Skeletal muscle satellite cell (primary cell): ENCODE measurements around the gene ADAM10.
A peak's percentile ranks its signal among the peaks of the same experiment; 100 is the strongest.

Experiments
- H3K27me3 ChIP-seq: 2 replicates; pipeline ENCODE4 v1.7.0; 2013; ENCODE audit warnings: low read length; ENCODE audit not compliant: control insufficient read depth, insufficient read depth
- H3K36me3 ChIP-seq: 2 replicates; pipeline ENCODE4 v1.7.0; 2013; ENCODE audit warnings: mild to moderate bottlenecking, control low read depth, low read length; ENCODE audit not compliant: insufficient read depth
- H3K4me1 ChIP-seq: 2 replicates; pipeline ENCODE4 v1.7.0; 2013; ENCODE audit warnings: low read length; ENCODE audit not compliant: control insufficient read depth, insufficient read depth
- H3K4me2 ChIP-seq: 2 replicates; pipeline ENCODE4 v1.7.0; 2013; ENCODE audit warnings: mild to moderate bottlenecking, low read length
- H3K4me3 ChIP-seq: 2 replicates; pipeline ENCODE4 v1.7.0; 2013; ENCODE audit warnings: low read length
- H3K9ac ChIP-seq: 2 replicates; pipeline ENCODE4 v1.7.0; 2013; ENCODE audit warnings: mild to moderate bottlenecking, low read depth, low read length, moderate library complexity
- H3K9me3 ChIP-seq: replicated peaks from 2 replicates; pipeline ENCODE4 v1.7.0; 2013; ENCODE audit warnings: mild to moderate bottlenecking, control low read depth, low read length

Gene ADAM10

GRCh38 chr15:58705105-58705504, 44.4 kb downstream of the ADAM10 start:
- H3K36me3 ChIP-seq = no peaks in the 10 kb centered on the region
- peaks cover 15% of the 10 kb centered on the region for H3K4me1 ChIP-seq

GRCh38 chr15:58704155-58704865, 45.2 kb downstream of the ADAM10 start:
- H3K9me3 ChIP-seq = no peaks in the 10 kb centered on the region
- H3K36me3 ChIP-seq = no peaks in the 10 kb centered on the region
- H3K4me1 ChIP-seq = peaks cover 15% of the 10 kb centered on the region
- no peaks in the 10 kb centered on the region for H3K27me3 ChIP-seq
- no peak overlapping the region for H3K9ac ChIP-seq
- H3K4me3 ChIP-seq = no peak overlapping the region
- peak overlapping the region; percentile 22 for H3K4me2 ChIP-seq

More at GRCh38 chr15:58705105-58705504, 44.4 kb downstream of the ADAM10 start:
- H3K4me2 ChIP-seq = peak overlapping the region; percentile 22
- H3K4me3 ChIP-seq = no peak overlapping the region
- no peak overlapping the region for H3K9ac ChIP-seq
- no peaks in the 10 kb centered on the region for H3K27me3 ChIP-seq
- no peaks in the 10 kb centered on the region for H3K9me3 ChIP-seq

GRCh38 chr15:58703610-58704009, 45.9 kb downstream of the ADAM10 start:
- no peaks in the 10 kb centered on the region for H3K36me3 ChIP-seq
- no peak overlapping the region for H3K9ac ChIP-seq
- H3K9me3 ChIP-seq = peaks cover 3% of the 10 kb centered on the region
- H3K27me3 ChIP-seq = no peaks in the 10 kb centered on the region
- H3K4me2 ChIP-seq = no peak overlapping the region
- peaks cover 15% of the 10 kb centered on the region for H3K4me1 ChIP-seq
- H3K4me3 ChIP-seq = no peak overlapping the region

- Histone ChIP-seq H3K9ac (no peak overlapping the region), H3K9me3 (peaks cover 4% of the 10 kb centered on the region), H3K4me2 (no peak overlapping the region), H3K36me3 (no peaks in the 10 kb centered on the region), H3K4me1 (peaks cover 15% of the 10 kb centered on the region), H3K4me3 (no peak overlapping the region), H3K27me3 (no peaks in the 10 kb centered on the region)
These were observed 47.3 kb downstream of the ADAM10 start for GRCh38 chr15:58702233-58702632.

- no peak overlapping the region for H3K9ac ChIP-seq
- no peaks in the 10 kb centered on the region for H3K36me3 ChIP-seq
- H3K4me1 ChIP-seq = peaks cover 15% of the 10 kb centered on the region
- H3K27me3 ChIP-seq = no peaks in the 10 kb centered on the region
- peaks cover 4% of the 10 kb centered on the region for H3K9me3 ChIP-seq
- no peak overlapping the region for H3K4me2 ChIP-seq
- H3K4me3 ChIP-seq = no peak overlapping the region
These were observed 48.1 kb downstream of the ADAM10 start for GRCh38 chr15:58701376-58701775.

GRCh38 chr15:58699769-58700168, 49.7 kb downstream of the ADAM10 start:
- Histone ChIP-seq H3K4me2 (no peak overlapping the region), H3K9me3 (peaks cover 4% of the 10 kb centered on the region), H3K27me3 (no peaks in the 10 kb centered on the region), H3K4me1 (peaks cover 7% of the 10 kb centered on the region), H3K4me3 (no peak overlapping the region), H3K36me3 (no peaks in the 10 kb centered on the region), H3K9ac (no peak overlapping the region)

- Histone ChIP-seq H3K4me1 (no peaks in the 10 kb centered on the region), H3K27me3 (no peaks in the 10 kb centered on the region), H3K36me3 (no peaks in the 10 kb centered on the region), H3K4me2 (no peak overlapping the region), H3K4me3 (no peak overlapping the region), H3K9ac (no peak overlapping the region), H3K9me3 (peaks cover 4% of the 10 kb centered on the region)
These were observed 50.4 kb downstream of the ADAM10 start for GRCh38 chr15:58698887-58699641.

GRCh38 chr15:58697220-58697619, 52.3 kb downstream of the ADAM10 start:
- Histone ChIP-seq H3K4me3 (no peak overlapping the region), H3K9me3 (peaks cover 4% of the 10 kb centered on the region), H3K9ac (no peak overlapping the region), H3K4me1 (no peaks in the 10 kb centered on the region), H3K4me2 (no peak overlapping the region), H3K27me3 (no peaks in the 10 kb centered on the region), H3K36me3 (peaks cover 4% of the 10 kb centered on the region)

GRCh38 chr15:58696738-58697137, 52.8 kb downstream of the ADAM10 start:
- Histone ChIP-seq H3K4me1 (no peaks in the 10 kb centered on the region), H3K4me2 (no peak overlapping the region), H3K27me3 (no peaks in the 10 kb centered on the region), H3K36me3 (peaks cover 7% of the 10 kb centered on the region), H3K9ac (no peak overlapping the region), H3K9me3 (peaks cover 4% of the 10 kb centered on the region), H3K4me3 (no peak overlapping the region)

- no peak overlapping the region for H3K4me2 ChIP-seq
- no peaks in the 10 kb centered on the region for H3K27me3 ChIP-seq
- H3K36me3 ChIP-seq = peaks cover 7% of the 10 kb centered on the region
- no peaks in the 10 kb centered on the region for H3K4me1 ChIP-seq
- peaks cover 4% of the 10 kb centered on the region for H3K9me3 ChIP-seq
- H3K4me3 ChIP-seq = no peak overlapping the region
- H3K9ac ChIP-seq = no peak overlapping the region
These were observed 54.7 kb downstream of the ADAM10 start for GRCh38 chr15:58694641-58695398.

- Histone ChIP-seq H3K36me3 (peaks cover 7% of the 10 kb centered on the region), H3K4me2 (no peak overlapping the region), H3K4me1 (no peaks in the 10 kb centered on the region), H3K4me3 (no peak overlapping the region), H3K27me3 (no peaks in the 10 kb centered on the region), H3K9ac (no peak overlapping the region), H3K9me3 (no peaks in the 10 kb centered on the region)
These were observed 58.8 kb downstream of the ADAM10 start for GRCh38 chr15:58690703-58691102.
